BJ (cell line): ENCODE measurements around the gene RAPGEF5. TPM values are rescaled to one million over a fixed set of nuclear protein-coding genes. Genes with fewer than 3 reads are reported as not detected.
A peak's percentile ranks its signal among the peaks of the same experiment; 100 is the strongest.

Source experiments
- CTCF ChIA-PET: fragments of 350-600 bp; formaldehyde crosslinking; extraction: SDS; loops from one replicate; lab custom pipeline; 2021; ENCODE audit warnings: antibody characterized with exemption, inconsistent platforms; lab: Yijun Ruan, JAX
- POLR2A ChIA-PET: fragments of 300-600 bp; sonication (Branson Sonifier 250); formaldehyde crosslinking; extraction: SDS; loops from one replicate; lab custom pipeline; 2021; ENCODE audit warnings: antibody characterized with exemption; lab: Charles Lee
- DNase-seq: peaks from one replicate; pipeline ENCODE4 v3.0.0-alpha.2; 2011; ENCODE audit warnings: low read depth
- H3K27me3 ChIP-seq: 2 replicates; pipeline ENCODE4 v1.6.0; 2011; ENCODE audit warnings: low read length; ENCODE audit not compliant: control insufficient read depth, insufficient read depth
- H3K36me3 ChIP-seq: 2 replicates; pipeline ENCODE4 v1.5.1; 2011; ENCODE audit warnings: low read length; ENCODE audit not compliant: control insufficient read depth, insufficient read depth
- H3K4me3 ChIP-seq: 2 replicates; pipeline ENCODE4 v1.5.1; 2011; ENCODE audit warnings: low read depth, mild to moderate bottlenecking, control low read depth, low read length
- CTCF ChIP-seq: IDR thresholded peaks from 2 replicates; pipeline ENCODE4 v1.5.1; 2011; ENCODE audit warnings: low read depth, mild to moderate bottlenecking, control low read depth, inconsistent platforms, low read length, moderate library complexity; ENCODE audit not compliant: insufficient read depth
- polyA plus RNA-seq: library from polyadenylated mRNA; depleted of rRNA; stranded (reverse); fragments of >200 nt; gene quantifications from 2 replicates; pipeline ENCODE4 v1.2.3, GENCODE V29; 2011

RAPGEF5 gene
- polyA plus RNA-seq, 1 experiment, result not detected

GRCh38 chr7:22114440-22114981, 242.4 kb downstream of the RAPGEF5 start:
- no peak for TF ChIP-seq CTCF
- no peaks in the 10 kb centered on the region for H3K36me3 ChIP-seq

GRCh38 chr7:22113041-22113440, 243.9 kb downstream of the RAPGEF5 start:
- POLR2A ChIA-PET, result no interaction called here
- no peak overlapping the region for H3K4me3 ChIP-seq
- CTCF ChIA-PET, result interaction anchor here (1.1 to 5.5 kb wide), 4 partner anchors 8 to 377 kb away, joined by 4 to 89 read pairs (median 26); no protein-coding TSS in a partner anchor
- no peaks in the 10 kb centered on the region for H3K36me3 ChIP-seq
- TF ChIP-seq CTCF, result no peak
- H3K27me3 ChIP-seq, result no peaks in the 10 kb centered on the region
- no peak for DNase-seq

More at GRCh38 chr7:22114440-22114981, 242.4 kb downstream of the RAPGEF5 start:
- no peak for DNase-seq
- CTCF ChIA-PET, result interaction anchor here (0.6 to 1.1 kb wide), 2 partner anchors 11 to 1116 kb away, joined by 3 to 5 read pairs; no protein-coding TSS in a partner anchor
- H3K27me3 ChIP-seq, result no peaks in the 10 kb centered on the region
- POLR2A ChIA-PET, result no interaction called here
- no peak overlapping the region for H3K4me3 ChIP-seq

GRCh38 chr7:22111661-22112060, 245.3 kb downstream of the RAPGEF5 start:
- CTCF ChIA-PET, result interaction anchor here (0.7 to 5.5 kb wide), 6 partner anchors 11 to 379 kb away, joined by 4 to 89 read pairs (median 8); no protein-coding TSS in a partner anchor
- no peaks in the 10 kb centered on the region for H3K36me3 ChIP-seq
- no peak for TF ChIP-seq CTCF
- no peak for DNase-seq
- H3K4me3 ChIP-seq, result no peak overlapping the region
- H3K27me3 ChIP-seq, result no peaks in the 10 kb centered on the region
- POLR2A ChIA-PET, result no interaction called here

GRCh38 chr7:22110881-22111280, 246.1 kb downstream of the RAPGEF5 start:
- DNase-seq, result no peak
- no peak for TF ChIP-seq CTCF
- Histone ChIP-seq H3K36me3 (no peaks in the 10 kb centered on the region), H3K4me3 (no peak overlapping the region), H3K27me3 (no peaks in the 10 kb centered on the region)
- ChIA-PET CTCF (interaction anchor here (0.7 to 5.5 kb wide), 24 partner anchors 9 to 390 kb away, joined by 3 to 89 read pairs (median 6); partner anchors contain the start of gene STEAP1B), POLR2A (no interaction called here)

- peak; percentile 75 for TF ChIP-seq CTCF
- POLR2A ChIA-PET, result no interaction called here
Measured at GRCh38 chr7:22110227-22110839, 246.6 kb downstream of the RAPGEF5 start.

More at GRCh38 chr7:22110227-22110839, 246.6 kb downstream of the RAPGEF5 start:
- Histone ChIP-seq H3K36me3 (no peaks in the 10 kb centered on the region), H3K4me3 (no peak overlapping the region), H3K27me3 (no peaks in the 10 kb centered on the region)
- CTCF ChIA-PET, result interaction anchor here (0.6 to 5.5 kb wide), 46 partner anchors 8 to 681 kb away, joined by 3 to 89 read pairs (median 5); partner anchors contain the start of gene STEAP1B
- peak; percentile 38 for DNase-seq
